GM13976 (cell line): ENCODE results near the gene OR4K2.
A peak's percentile ranks its signal among the peaks of the same experiment; 100 is the strongest.

Experiments
- DNase-seq: peaks from one replicate; pipeline ENCODE4 v3.0.0; 2012; ENCODE audit warnings: low spot score
- CTCF ChIP-seq: IDR thresholded peaks from 2 replicates; pipeline ENCODE4 v1.5.1; 2012; ENCODE audit warnings: borderline replicate concordance, mild to moderate bottlenecking; ENCODE audit not compliant: insufficient read depth; ENCODE audit errors: extremely low read depth, missing control alignments, control extremely low read depth
- in situ Hi-C: fragments of 300-500 bp; cut with MboI; formaldehyde crosslinking; loops from one replicate; pipeline ENCODE4 v1.12.0; 2022; ENCODE audit warnings: low sequenced_read_pairs, mixed read lengths, inconsistent platforms; ENCODE audit not compliant: unreplicated experiment

OR4K2 gene

DNA sequence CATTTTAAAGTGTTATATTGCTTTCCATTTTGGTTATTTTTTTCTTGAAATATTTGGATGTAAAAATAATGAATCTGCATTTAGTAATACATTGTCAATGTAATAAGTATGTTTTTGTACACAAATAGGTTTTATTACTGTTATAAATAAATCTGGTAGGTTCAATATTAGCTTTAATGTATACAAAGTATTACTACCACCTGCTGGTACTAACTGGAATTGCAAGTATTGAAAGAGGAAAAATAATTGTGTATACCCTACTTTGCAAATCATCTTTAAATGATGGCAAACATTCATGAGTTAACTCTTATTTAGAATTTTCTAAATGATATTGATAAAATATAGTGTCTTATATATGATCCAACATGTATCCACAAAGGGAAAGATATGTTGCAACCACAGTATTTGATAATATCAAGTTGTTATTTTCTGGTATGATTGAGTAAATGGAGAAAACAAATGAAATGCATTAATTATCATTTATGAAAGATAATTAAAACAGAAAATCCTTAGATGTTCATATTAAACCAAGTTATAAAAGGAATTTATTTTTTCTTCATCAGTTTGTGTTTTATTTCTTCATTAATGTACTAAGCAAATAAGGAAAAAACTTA is 3.2 kb downstream of the OR4K2 start:
- peak; percentile 30 for TF ChIP-seq CTCF
- peak; percentile 20 for DNase-seq
- in situ Hi-C loops, result no loop called here

DNA sequence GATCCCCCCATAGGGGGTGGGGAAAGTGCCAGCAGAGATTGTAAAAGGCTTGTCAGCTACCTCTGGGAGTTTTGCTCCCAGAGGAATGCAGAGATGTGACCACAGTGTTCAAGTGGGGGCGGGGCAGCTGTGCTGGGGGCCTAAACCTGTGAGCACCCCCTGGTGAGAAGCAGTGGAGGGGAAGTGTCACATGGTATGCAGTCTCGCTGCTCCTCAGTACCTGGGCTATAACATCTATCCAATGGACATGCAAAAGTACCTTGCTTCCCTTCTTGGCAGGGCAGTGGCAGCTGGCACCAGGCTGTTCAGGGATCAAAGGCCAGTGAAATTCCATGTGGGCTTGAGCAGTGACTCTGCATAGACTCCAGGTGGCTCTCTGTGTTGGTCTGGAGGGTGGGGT is 20.3 kb downstream of the OR4K2 start:
- in situ Hi-C loops, result no loop called here
- no peak for TF ChIP-seq CTCF
- DNase-seq, result no peak

DNA sequence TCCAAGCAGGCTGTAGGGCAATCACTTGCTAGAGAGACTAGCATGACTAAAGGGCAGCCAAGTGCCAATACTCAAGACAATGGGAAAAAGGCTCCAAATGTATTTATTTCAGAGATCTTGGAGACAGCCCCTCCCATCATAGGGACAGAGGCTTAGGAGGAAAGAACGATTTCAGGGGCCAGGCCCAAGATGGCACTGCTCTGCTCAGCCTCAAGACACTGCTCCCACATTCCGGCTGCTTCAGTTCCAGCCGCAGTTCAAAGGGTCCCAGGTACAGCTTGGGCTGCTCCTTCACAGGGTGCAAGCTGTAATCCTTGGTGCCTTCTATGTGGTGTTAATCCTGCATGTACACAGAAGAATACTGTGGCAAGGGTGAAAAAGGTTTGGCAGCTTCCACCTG is 26.1 kb downstream of the OR4K2 start:
- in situ Hi-C loops, result no loop called here
- TF ChIP-seq CTCF, result no peak
- no peak for DNase-seq

DNA sequence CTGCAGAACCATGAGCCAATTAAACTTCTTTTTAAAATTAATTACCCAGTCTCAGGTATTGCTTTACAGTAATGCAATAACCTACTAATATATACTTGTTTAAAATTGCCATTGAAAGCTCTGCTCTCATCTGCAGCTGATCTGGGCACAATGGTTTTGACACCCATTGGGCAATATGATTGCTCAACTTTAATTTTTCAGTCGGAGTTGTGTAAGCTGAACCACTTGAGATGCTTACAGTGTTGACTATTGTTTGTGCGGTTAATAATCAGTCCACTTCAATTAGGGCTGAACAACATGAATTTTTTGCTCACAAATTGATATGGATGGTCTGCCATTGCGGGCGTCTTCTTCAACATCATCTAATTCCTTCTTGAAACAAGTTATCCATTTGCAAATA is 27.5 kb downstream of the OR4K2 start:
- in situ Hi-C loops, result no loop called here
- no peak for DNase-seq
- TF ChIP-seq CTCF, result no peak

DNA sequence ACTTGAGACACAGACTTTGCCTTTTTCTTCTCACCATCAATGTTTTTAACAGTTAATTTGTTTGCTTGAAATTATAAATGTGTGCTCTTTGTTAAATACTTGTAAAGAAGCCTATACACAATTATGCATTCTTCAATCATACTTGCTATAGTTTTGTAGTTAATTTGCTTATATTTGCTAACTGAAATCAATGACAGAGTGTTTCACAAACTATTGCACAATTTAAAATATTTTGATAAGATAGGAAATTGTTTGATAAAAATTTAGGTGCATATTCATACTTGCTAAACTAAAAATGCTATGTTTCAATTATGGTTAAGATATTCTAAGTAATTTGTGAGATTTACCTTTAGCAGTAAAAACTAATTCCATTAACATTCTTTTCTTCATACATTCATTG is 31.7 kb downstream of the OR4K2 start:
- DNase-seq, result no peak
- in situ Hi-C loops, result no loop called here

GRCh38 chr14:19911114-19911513 is 36.2 kb downstream of the OR4K2 start:
- no peak for TF ChIP-seq CTCF
- no peak for DNase-seq
- in situ Hi-C loops, result no loop called here

More for the DNA sequence above, 31.7 kb downstream of the OR4K2 start:
- no peak for TF ChIP-seq CTCF
